Trophoblast cell (in vitro differentiated cells and primary cell): ENCODE data around the gene PTPRM.

ENCODE experiments used
- DNase-seq, 2 donors: peaks; one replicate each; pipeline ENCODE4 v3.0.0-alpha.2; 2016
- H2AFZ ChIP-seq: 2 replicates; pipeline ENCODE4 v1.6.1; 2013; ENCODE audit warnings: low read length, moderate library complexity, mild to moderate bottlenecking; ENCODE audit not compliant: insufficient read depth, poor library complexity
- H2AK5ac ChIP-seq: 2 replicates; pipeline ENCODE4 v1.6.1; 2013; ENCODE audit warnings: mild to moderate bottlenecking, low read length
- H2BK120ac ChIP-seq: 2 replicates; pipeline ENCODE4 v1.6.1; 2013; ENCODE audit warnings: low read length, mild to moderate bottlenecking, moderate library complexity; ENCODE audit not compliant: insufficient read depth, poor library complexity
- H2BK12ac ChIP-seq: 2 replicates; pipeline ENCODE4 v1.6.1; 2013; ENCODE audit warnings: mild to moderate bottlenecking, low read length, moderate library complexity
- H2BK5ac ChIP-seq: 2 replicates; pipeline ENCODE4 v1.6.1; 2013; ENCODE audit warnings: low read length, low read depth, moderate library complexity, mild to moderate bottlenecking; ENCODE audit not compliant: poor library complexity
- H3K14ac ChIP-seq: 2 replicates; pipeline ENCODE4 v1.6.1; 2013; ENCODE audit warnings: mild to moderate bottlenecking, low read length
- H3K18ac ChIP-seq: 2 replicates; pipeline ENCODE4 v1.6.1; 2013; ENCODE audit warnings: mild to moderate bottlenecking, low read length
- H3K23ac ChIP-seq: 2 replicates; pipeline ENCODE4 v1.6.1; 2013; ENCODE audit warnings: low read length
- H3K27ac ChIP-seq: 2 replicates; pipeline ENCODE4 v1.5.1; 2013; ENCODE audit warnings: low read depth, mild to moderate bottlenecking, inconsistent platforms, low read length, moderate library complexity
- H3K27me3 ChIP-seq: 2 replicates; pipeline ENCODE4 v1.6.1; 2013; ENCODE audit warnings: inconsistent platforms, mild to moderate bottlenecking, low read length, moderate library complexity; ENCODE audit not compliant: insufficient read depth
- H3K36me3 ChIP-seq, 2 experiments: 1 replicate in 1 of 2; 2 replicates in 1 of 2; pipeline ENCODE4 v1.6.1; 2013; ENCODE audit warnings: low read length in 2 of 2, mild to moderate bottlenecking in 2 of 2, moderate library complexity in 1 of 2; ENCODE audit not compliant: insufficient read depth in 2 of 2, control insufficient read depth in 1 of 2
- H3K4ac ChIP-seq: 2 replicates; pipeline ENCODE4 v1.6.1; 2013; ENCODE audit warnings: low read depth, mild to moderate bottlenecking, low read length, moderate library complexity
- H3K4me1 ChIP-seq, 2 experiments: 1 replicate in 1 of 2; 2 replicates in 1 of 2; pipeline ENCODE4 v1.6.1; 2013; ENCODE audit warnings: low read length in 2 of 2, mild to moderate bottlenecking in 2 of 2, moderate library complexity in 1 of 2; ENCODE audit not compliant: insufficient read depth in 2 of 2, control insufficient read depth in 1 of 2
- H3K4me2 ChIP-seq: 2 replicates; pipeline ENCODE4 v1.6.1; 2013; ENCODE audit warnings: inconsistent platforms, mild to moderate bottlenecking, low read length, moderate library complexity
- H3K4me3 ChIP-seq: 2 replicates; pipeline ENCODE4 v1.5.1; 2013; ENCODE audit warnings: mild to moderate bottlenecking, low read depth, low read length, inconsistent platforms
- H3K79me1 ChIP-seq: one replicate; pipeline ENCODE4 v1.6.1; 2013; ENCODE audit warnings: low read length
- H3K79me2 ChIP-seq: 2 replicates; pipeline ENCODE4 v1.6.1; 2013; ENCODE audit warnings: low read length, mild to moderate bottlenecking; ENCODE audit not compliant: control insufficient read depth, insufficient read depth, poor library complexity
- H3K9ac ChIP-seq: 2 replicates; pipeline ENCODE4 v1.6.1; 2013; ENCODE audit warnings: mild to moderate bottlenecking, low read length
- H3K9me3 ChIP-seq: 2 replicates; pipeline ENCODE4 v1.6.1; 2013; ENCODE audit warnings: low read depth, mild to moderate bottlenecking, control low read depth, inconsistent platforms, low read length; ENCODE audit not compliant: insufficient read depth
- H4K12ac ChIP-seq: 2 replicates; pipeline ENCODE4 v1.6.1; 2013; ENCODE audit warnings: low read depth, mild to moderate bottlenecking, low read length, moderate library complexity
- H4K8ac ChIP-seq: 2 replicates; pipeline ENCODE4 v1.6.1; 2013; ENCODE audit warnings: low read depth, mild to moderate bottlenecking, low read length, moderate library complexity
- H4K91ac ChIP-seq: one replicate; pipeline ENCODE4 v1.6.1; 2013; ENCODE audit warnings: low read depth, mild to moderate bottlenecking, low read length, moderate library complexity
- WGBS: extraction: QIAGEN DNeasy Blood & Tissue Kit; methylation state at CpG from one replicate; pipeline ENCODE4 v1.1.7; 2013; ENCODE audit warnings: missing lambda C conversion rate; ENCODE audit not compliant: insufficient read length, insufficient coverage; ENCODE audit errors: extremely low coverage; 5-methylcytosine and 5-hydroxymethylcytosine counted together

The PTPRM gene

DNA sequence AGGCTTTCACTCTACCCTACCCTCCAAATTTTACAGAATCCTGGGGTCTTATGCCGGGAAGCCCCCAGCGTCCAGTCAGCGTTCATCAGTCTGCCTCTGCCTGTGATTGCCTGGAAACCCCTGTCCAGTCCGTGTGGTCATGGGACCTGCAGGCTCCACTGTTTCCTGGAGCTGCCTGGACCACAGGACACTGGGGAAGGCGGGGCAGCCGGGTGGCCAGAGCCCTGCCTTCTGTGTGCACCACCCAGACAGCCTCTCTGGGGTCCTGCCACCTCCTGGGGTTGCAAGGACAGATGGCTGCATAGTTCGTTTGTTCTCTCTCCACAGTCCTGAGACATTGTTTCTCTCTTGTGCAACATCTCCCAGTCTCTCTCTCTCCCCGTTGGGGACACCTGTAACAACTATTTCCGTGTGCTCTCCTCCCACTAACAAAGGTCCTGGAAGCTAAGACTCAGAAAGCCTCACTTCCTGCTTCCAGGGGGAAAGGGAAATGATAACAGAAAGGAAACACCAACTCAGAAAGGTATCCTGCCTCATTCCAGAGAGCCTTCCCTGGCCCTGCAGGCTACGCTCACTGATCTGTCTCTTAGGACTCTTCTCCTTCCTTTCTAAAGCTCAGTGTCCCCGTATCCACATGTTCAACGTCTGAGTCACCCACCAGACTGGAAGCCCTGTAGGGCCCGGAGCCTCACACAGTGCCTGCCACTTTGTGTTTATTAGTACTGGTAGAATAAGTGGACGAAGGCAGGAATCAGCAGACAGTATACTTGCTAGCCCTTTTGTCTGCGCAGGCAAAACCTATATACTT lies 849.3 kb downstream of the PTPRM start:
- Histone ChIP-seq H3K4ac (no peak overlapping the region), H3K27ac (no peak overlapping the region), H2BK12ac (no peak overlapping the region), H2AFZ (no peak overlapping the region), H3K4me1 (peaks cover 2 to 13% of the 10 kb centered on the region in 2 experiments), H3K9me3 (peaks cover 7% of the 10 kb centered on the region), H3K14ac (no peak overlapping the region), H2AK5ac (no peak overlapping the region), H4K91ac (no peak overlapping the region), H3K27me3 (no peaks in the 10 kb centered on the region), H3K4me3 (no peak overlapping the region), H3K18ac (no peak overlapping the region), H3K9ac (no peak overlapping the region), H2BK5ac (no peak overlapping the region), H3K4me2 (no peak overlapping the region), H3K79me1 (peaks cover 3% of the 10 kb centered on the region), H3K23ac (no peak overlapping the region), H2BK120ac (no peak overlapping the region), H3K36me3 (peaks cover 0 to 2% of the 10 kb centered on the region in 2 experiments), H3K79me2 (no peaks in the 10 kb centered on the region), H4K8ac (no peak overlapping the region), H4K12ac (no peak overlapping the region)
- no CpG with 5 or more reads among the region's 15 CpGs for WGBS
- peak; percentile 79 to 87 for DNase-seq

DNA sequence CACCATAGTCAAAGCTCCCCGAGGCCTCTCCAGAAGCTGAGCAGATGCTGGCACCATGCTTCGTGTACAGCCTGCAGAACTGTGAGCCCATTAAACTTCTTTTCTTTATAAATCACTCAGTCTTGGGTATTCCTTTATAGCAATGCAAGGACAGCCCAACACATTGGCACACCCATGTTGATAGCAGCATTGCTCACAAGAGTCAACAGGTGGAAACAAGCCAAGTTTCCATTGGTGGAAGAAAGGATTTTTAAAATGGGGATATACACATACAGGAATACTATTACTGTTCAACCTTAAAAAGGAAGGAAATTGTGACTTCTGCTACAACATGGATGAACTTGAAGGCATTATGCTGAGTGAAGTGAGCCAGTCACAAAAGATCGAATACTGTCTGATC lies 855.3 kb downstream of the PTPRM start:
- H3K36me3 ChIP-seq = no peaks in the 10 kb centered on the region
- H3K4me1 ChIP-seq = peaks cover 16 to 20% of the 10 kb centered on the region in 2 experiments
- no peak overlapping the region for H4K12ac ChIP-seq
- H3K23ac ChIP-seq = no peak overlapping the region
- no peaks in the 10 kb centered on the region for H3K9me3 ChIP-seq
- no peak overlapping the region for H2AK5ac ChIP-seq
- no peak overlapping the region for H3K4me3 ChIP-seq
- no peaks in the 10 kb centered on the region for H3K27me3 ChIP-seq
- no peak for DNase-seq
- WGBS = no CpG with 5 or more reads among the region's 3 CpGs
- H3K79me2 ChIP-seq = no peaks in the 10 kb centered on the region
- H2AFZ ChIP-seq = no peak overlapping the region
- H3K9ac ChIP-seq = no peak overlapping the region
- H3K4ac ChIP-seq = no peak overlapping the region
- no peak overlapping the region for H2BK12ac ChIP-seq
- peaks cover 2% of the 10 kb centered on the region for H3K79me1 ChIP-seq
- H4K91ac ChIP-seq = peak overlapping the region; percentile 25
- no peak overlapping the region for H2BK120ac ChIP-seq
- no peak overlapping the region for H3K27ac ChIP-seq
- H3K4me2 ChIP-seq = no peak overlapping the region
- H3K14ac ChIP-seq = no peak overlapping the region
- H3K18ac ChIP-seq = no peak overlapping the region
- no peak overlapping the region for H2BK5ac ChIP-seq
- H4K8ac ChIP-seq = no peak overlapping the region

DNA sequence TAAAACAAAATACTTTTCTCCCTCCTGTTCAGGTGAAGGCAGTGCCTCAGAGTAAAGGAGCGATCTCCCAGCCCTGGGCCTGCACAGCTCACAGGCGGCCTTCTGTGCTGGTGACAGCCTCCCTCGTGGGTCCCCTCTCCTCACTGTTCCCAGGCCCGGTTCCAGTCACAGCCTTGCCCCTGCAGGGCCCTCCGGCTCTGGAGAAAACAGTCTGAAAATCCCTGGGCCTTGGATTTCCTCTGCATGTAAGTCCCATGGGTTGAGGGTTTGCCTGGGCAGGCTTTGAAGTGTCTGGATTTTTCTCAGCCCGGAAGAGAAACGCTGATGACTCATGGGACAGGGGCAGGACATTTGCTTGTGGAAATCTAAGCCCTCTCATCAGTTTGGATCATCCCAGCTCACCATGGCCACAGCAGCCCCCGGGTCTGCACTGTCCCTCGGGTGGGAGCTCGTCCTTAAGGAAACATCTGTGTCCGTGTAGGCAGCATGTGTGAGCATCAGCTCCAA lies 856.0 kb downstream of the PTPRM start:
- peaks cover 16 to 20% of the 10 kb centered on the region in 2 experiments for H3K4me1 ChIP-seq
- H3K9me3 ChIP-seq = no peaks in the 10 kb centered on the region
- peaks cover 2% of the 10 kb centered on the region for H3K79me1 ChIP-seq
- peak in 1 of 2 donors; percentile 37 for DNase-seq
- H2BK120ac ChIP-seq = no peak overlapping the region
- peak overlapping the region; percentile 3 for H3K18ac ChIP-seq
- H3K4me3 ChIP-seq = no peak overlapping the region
- H3K4ac ChIP-seq = no peak overlapping the region
- H3K27ac ChIP-seq = peak overlapping the region; percentile 54
- no CpG with 5 or more reads among the region's 11 CpGs for WGBS
- H2AK5ac ChIP-seq = no peak overlapping the region
- H4K91ac ChIP-seq = peak overlapping the region; percentile 11
- H4K8ac ChIP-seq = peak overlapping the region; percentile 30
- no peaks in the 10 kb centered on the region for H3K36me3 ChIP-seq
- H2AFZ ChIP-seq = no peak overlapping the region
- no peaks in the 10 kb centered on the region for H3K27me3 ChIP-seq
- peak overlapping the region; percentile 87 for H2BK12ac ChIP-seq
- H4K12ac ChIP-seq = no peak overlapping the region
- H3K79me2 ChIP-seq = no peaks in the 10 kb centered on the region
- H3K9ac ChIP-seq = no peak overlapping the region
- H3K14ac ChIP-seq = no peak overlapping the region
- H3K4me2 ChIP-seq = no peak overlapping the region
- no peak overlapping the region for H3K23ac ChIP-seq
- H2BK5ac ChIP-seq = no peak overlapping the region

DNA sequence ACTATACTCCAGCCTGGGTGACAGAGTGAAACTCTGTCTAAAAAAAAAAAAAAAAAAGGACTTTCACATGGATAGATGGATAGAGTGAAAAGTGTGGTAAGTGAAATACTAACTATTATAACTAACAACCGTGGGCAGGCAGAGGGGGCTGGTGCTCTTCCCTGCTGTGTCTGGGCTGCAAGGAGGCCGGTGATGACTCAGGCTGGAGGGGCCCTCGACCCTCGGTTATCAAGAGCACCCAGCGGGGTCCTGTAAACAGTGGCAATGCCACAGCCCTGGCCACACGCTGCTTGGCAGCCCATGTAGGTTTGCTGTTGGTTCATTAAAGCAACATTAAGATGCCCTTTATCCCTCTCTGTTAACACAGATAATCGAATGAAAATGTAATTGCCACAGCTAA lies 857.4 kb downstream of the PTPRM start:
- no peak overlapping the region for H3K9ac ChIP-seq
- no peak overlapping the region for H2BK5ac ChIP-seq
- no peak overlapping the region for H4K91ac ChIP-seq
- H3K79me2 ChIP-seq = no peaks in the 10 kb centered on the region
- H3K14ac ChIP-seq = no peak overlapping the region
- H4K8ac ChIP-seq = no peak overlapping the region
- WGBS = no CpG with 5 or more reads among the region's 7 CpGs
- H3K18ac ChIP-seq = no peak overlapping the region
- H3K4me2 ChIP-seq = no peak overlapping the region
- H3K23ac ChIP-seq = no peak overlapping the region
- H3K79me1 ChIP-seq = peaks cover 2% of the 10 kb centered on the region
- H2BK12ac ChIP-seq = no peak overlapping the region
- H3K36me3 ChIP-seq = no peaks in the 10 kb centered on the region
- H3K4ac ChIP-seq = no peak overlapping the region
- H3K4me3 ChIP-seq = no peak overlapping the region
- H4K12ac ChIP-seq = no peak overlapping the region
- H3K9me3 ChIP-seq = no peaks in the 10 kb centered on the region
- H2AK5ac ChIP-seq = no peak overlapping the region
- no peak overlapping the region for H3K27ac ChIP-seq
- H2AFZ ChIP-seq = no peak overlapping the region
- no peaks in the 10 kb centered on the region for H3K27me3 ChIP-seq
- no peak overlapping the region for H2BK120ac ChIP-seq
- DNase-seq = no peak
- H3K4me1 ChIP-seq = peaks cover 16 to 20% of the 10 kb centered on the region in 2 experiments
